ENCODE measurements around the gene ACTL8.

- TF ChIP-seq RAD21 (IDR thresholded peaks at IDR 0.05; ENCODE audit: low read length): no peak
- no peak for TF ChIP-seq CTCF (conservative IDR thresholded peaks at IDR 0.05; ENCODE audit: low read depth, low read length)
- TF ChIP-seq POLR2A (IDR thresholded peaks at IDR 0.05; ENCODE audit: low read depth, low read length): no peak
- TF ChIP-seq RFX5 (IDR thresholded peaks at IDR 0.05; ENCODE audit: low read depth, low read length): no peak
- TF ChIP-seq MXI1 (IDR thresholded peaks at IDR 0.05; ENCODE audit: borderline replicate concordance, low read depth, low read length): no peak
- no peak for TF ChIP-seq CEBPB (IDR thresholded peaks at IDR 0.05; ENCODE audit: low read depth, low read length)
- TF ChIP-seq RCOR1 (IDR thresholded peaks at IDR 0.05; ENCODE audit: insufficient replicate concordance, low read length): no peak
Measured at GRCh38 chr1:17797478-17797877, 42.3 kb downstream of the ACTL8 start.

Measured in IMR-90 (cell line).